Skeletal muscle tissue (tissue), 4 donors: ENCODE measurements around the gene LYRM4. TPM values are rescaled to one million over a fixed set of nuclear protein-coding genes. Genes with fewer than 3 reads are reported as not detected.
A peak's percentile ranks its signal among the peaks of the same experiment; 100 is the strongest.

ENCODE experiments used
- H3K27ac ChIP-seq: one replicate; pipeline ENCODE4 v1.7.0; 2013; ENCODE audit warnings: mild to moderate bottlenecking, low read depth, low read length, inconsistent platforms
- H3K27me3 ChIP-seq, 3 donors: one replicate each; pipeline ENCODE4 v1.7.0; 2013; ENCODE audit warnings: low read length in 3 of 3; ENCODE audit not compliant: control insufficient read depth in 3 of 3, insufficient read depth in 3 of 3
- H3K36me3 ChIP-seq, 3 donors: one replicate each; pipeline ENCODE4 v1.7.0; 2013; ENCODE audit warnings: low read length in 3 of 3; ENCODE audit not compliant: control insufficient read depth in 3 of 3, insufficient read depth in 3 of 3
- H3K4me1 ChIP-seq, 3 donors: one replicate each; pipeline ENCODE4 v1.7.0; 2013; ENCODE audit warnings: low read length in 3 of 3, mild to moderate bottlenecking in 3 of 3; ENCODE audit not compliant: control insufficient read depth in 3 of 3, insufficient read depth in 3 of 3
- H3K4me3 ChIP-seq, 3 donors: one replicate each; pipeline ENCODE4 v1.7.0; 2013; ENCODE audit warnings: low read length in 3 of 3
- H3K9ac ChIP-seq, 3 donors: one replicate each; pipeline ENCODE4 v1.7.0; 2013; ENCODE audit warnings: low read length in 3 of 3, mild to moderate bottlenecking in 3 of 3, moderate library complexity in 2 of 3, low read depth in 1 of 3
- H3K9me3 ChIP-seq, 3 donors: one replicate each; pipeline ENCODE4 v1.7.0; 2013; ENCODE audit warnings: low read length in 3 of 3; ENCODE audit not compliant: control insufficient read depth in 3 of 3
- total RNA-seq: library from RNA; depleted of rRNA; stranded (reverse); fragments of >200 nt; gene quantifications from one replicate; pipeline ENCODE4 v1.2.3, GENCODE V29; 2014
- donor health status: Osteomylitis.

Gene LYRM4
- total RNA-seq, 1 donor from 2014 or later = 10.4 TPM

DNA sequence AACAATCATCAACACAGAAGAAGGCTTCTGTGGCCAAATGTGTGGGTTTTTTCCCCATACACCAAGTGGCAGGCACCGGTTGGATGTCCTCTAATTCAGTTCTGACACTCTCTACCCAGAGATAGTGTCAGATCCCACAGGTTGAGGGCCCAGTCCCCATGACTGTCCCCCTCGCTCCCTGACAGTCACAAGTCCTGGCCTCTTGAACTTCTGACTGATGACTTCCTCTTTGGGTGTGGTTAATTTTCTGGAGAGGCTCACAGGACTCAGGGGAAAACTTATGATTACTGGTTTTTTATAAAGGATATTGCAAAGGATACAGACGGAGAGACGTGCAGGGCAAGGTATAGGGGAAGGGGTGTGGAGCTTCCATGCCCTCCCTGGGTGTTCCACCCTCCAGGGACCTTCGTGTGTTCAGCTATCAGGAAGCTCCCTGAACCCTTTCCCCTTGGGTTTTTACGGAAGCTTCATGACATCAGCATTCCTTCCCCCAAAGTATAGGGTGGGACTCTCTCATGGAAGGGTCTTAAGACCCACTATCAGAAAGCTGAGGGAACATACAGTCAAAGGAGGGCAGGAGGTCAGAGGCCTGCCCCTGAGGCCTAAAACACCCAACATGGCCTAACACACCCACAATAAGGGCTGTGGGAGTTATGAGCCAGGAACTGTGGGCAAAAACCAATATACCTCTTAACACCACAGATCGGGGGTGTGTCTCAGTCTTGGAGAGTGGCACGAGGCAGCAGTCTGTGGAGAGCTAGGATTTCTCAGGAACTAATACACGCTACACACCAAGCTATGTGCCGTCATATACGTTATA, 33.9 kb upstream of the LYRM4 start:
- Histone ChIP-seq H3K9ac (no peak overlapping the region), H3K27me3 (no peaks in the 10 kb centered on the region), H3K36me3 (no peaks in the 10 kb centered on the region), H3K4me3 (no peak overlapping the region), H3K9me3 (no peaks in the 10 kb centered on the region), H3K27ac (no peak overlapping the region), H3K4me1 (no peaks in the 10 kb centered on the region)

DNA sequence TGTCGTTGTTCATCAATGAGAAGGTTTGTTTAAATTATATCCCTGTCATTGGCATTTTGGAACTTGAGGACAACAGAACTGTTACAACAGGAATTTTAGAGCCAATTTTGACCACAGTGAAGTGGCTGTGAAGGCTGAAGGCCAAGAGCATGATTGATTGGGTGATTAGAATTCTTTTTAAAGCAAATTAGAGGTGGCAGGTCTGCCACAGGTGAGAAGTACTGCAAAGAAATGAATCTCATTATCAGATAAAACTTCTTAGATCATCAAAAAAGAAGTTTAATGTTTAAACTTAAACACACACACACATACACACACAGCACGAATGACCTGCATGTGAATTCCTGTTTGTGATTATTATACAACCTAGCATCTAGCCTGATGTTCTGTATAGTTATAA, 32.9 kb upstream of the LYRM4 start:
- Histone ChIP-seq H3K4me3 (no peak overlapping the region), H3K27ac (no peak overlapping the region), H3K4me1 (no peaks in the 10 kb centered on the region), H3K36me3 (no peaks in the 10 kb centered on the region), H3K9ac (no peak overlapping the region), H3K9me3 (no peaks in the 10 kb centered on the region), H3K27me3 (no peaks in the 10 kb centered on the region)

DNA sequence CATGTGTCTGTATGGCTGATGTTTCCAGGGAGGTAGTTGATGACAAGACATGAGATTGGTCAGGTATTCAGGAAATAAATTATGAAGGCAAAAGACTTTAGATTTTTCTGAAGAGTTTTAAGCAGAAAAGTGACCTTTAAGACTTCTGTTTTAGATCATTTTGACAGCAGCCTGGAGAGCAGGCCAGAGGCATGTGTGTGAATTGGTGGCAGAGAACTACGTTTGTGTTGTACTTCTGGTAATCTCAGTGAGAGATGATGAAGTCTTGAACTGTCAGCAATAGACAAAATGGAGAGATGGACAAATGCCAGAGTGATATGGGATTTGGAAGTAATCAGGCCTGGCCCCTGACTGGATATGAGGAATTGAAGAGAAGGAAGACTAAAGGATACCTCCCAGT, 31.4 kb upstream of the LYRM4 start:
- Histone ChIP-seq H3K9me3 (no peaks in the 10 kb centered on the region), H3K27ac (no peak overlapping the region), H3K4me1 (peaks cover 7 to 15% (median 14%) of the 10 kb centered on the region in 3 donors), H3K36me3 (no peaks in the 10 kb centered on the region), H3K9ac (no peak overlapping the region), H3K27me3 (no peaks in the 10 kb centered on the region), H3K4me3 (no peak overlapping the region)

GRCh38 chr6:5290500-5290899, 29.8 kb upstream of the LYRM4 start:
- H3K9ac ChIP-seq = no peak overlapping the region
- no peaks in the 10 kb centered on the region for H3K9me3 ChIP-seq
- H3K27me3 ChIP-seq = no peaks in the 10 kb centered on the region
- no peaks in the 10 kb centered on the region for H3K36me3 ChIP-seq
- H3K4me1 ChIP-seq = peaks cover 10 to 17% (median 15%) of the 10 kb centered on the region in 3 donors
- H3K4me3 ChIP-seq = no peak overlapping the region
- H3K27ac ChIP-seq = no peak overlapping the region

- Histone ChIP-seq H3K4me1 (peaks cover 10 to 17% (median 15%) of the 10 kb centered on the region in 3 donors), H3K27ac (no peak overlapping the region), H3K9me3 (no peaks in the 10 kb centered on the region), H3K27me3 (no peaks in the 10 kb centered on the region), H3K36me3 (no peaks in the 10 kb centered on the region), H3K9ac (no peak overlapping the region), H3K4me3 (no peak overlapping the region)
Observed at GRCh38 chr6:5290097-5290496, 29.3 kb upstream of the LYRM4 start.

GRCh38 chr6:5287966-5288297, 27.2 kb upstream of the LYRM4 start:
- Histone ChIP-seq H3K9ac (no peak overlapping the region), H3K36me3 (no peaks in the 10 kb centered on the region), H3K9me3 (no peaks in the 10 kb centered on the region), H3K27me3 (no peaks in the 10 kb centered on the region), H3K4me3 (no peak overlapping the region), H3K4me1 (peaks cover 10 to 17% (median 15%) of the 10 kb centered on the region in 3 donors), H3K27ac (peak overlapping the region; percentile 51)

DNA sequence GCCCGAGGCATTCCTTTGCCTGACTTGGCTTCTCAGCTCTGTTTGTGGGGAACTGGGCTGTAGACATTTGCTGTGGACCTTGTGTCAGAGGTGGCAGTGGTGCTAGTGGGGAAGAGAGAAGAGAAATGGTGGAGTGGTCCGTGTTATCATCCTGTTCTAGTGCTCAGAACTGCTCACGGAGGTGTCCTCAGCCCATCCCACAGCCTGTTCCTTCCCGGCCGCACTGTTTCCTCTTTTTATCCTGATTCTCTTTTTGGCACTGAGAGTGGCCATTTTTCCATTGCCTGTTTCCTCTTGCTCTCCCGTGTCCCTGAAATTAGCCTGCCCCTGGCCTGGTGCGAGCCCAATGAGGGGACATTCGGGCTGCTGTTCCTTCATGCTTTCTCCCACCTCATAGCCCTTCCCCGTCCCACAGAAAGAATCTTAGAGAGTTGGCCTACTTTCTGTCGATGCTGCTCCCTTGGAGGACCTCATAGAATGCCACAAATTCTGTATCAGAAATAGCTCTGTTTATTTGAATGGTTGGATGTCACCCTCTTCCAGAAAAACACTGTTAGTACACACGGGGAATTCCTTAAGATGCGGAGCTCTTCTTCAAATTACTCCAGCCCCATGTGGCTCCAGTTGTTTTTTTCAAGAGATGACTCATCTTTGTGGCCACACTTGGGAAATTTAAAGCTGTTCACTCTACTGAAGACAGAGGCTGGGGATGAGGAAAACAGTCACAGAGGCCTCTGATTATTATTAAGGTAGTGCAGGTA, 26.6 kb upstream of the LYRM4 start:
- Histone ChIP-seq H3K36me3 (no peaks in the 10 kb centered on the region), H3K27ac (peak overlapping the region; percentile 51), H3K9ac (no peak overlapping the region), H3K4me3 (no peak overlapping the region), H3K9me3 (no peaks in the 10 kb centered on the region), H3K27me3 (no peaks in the 10 kb centered on the region), H3K4me1 (peaks cover 10 to 17% (median 15%) of the 10 kb centered on the region in 3 donors)

GRCh38 chr6:5286780-5287179, 26.0 kb upstream of the LYRM4 start:
- Histone ChIP-seq H3K36me3 (no peaks in the 10 kb centered on the region), H3K27ac (peak overlapping the region; percentile 51), H3K4me1 (peaks cover 10 to 17% (median 15%) of the 10 kb centered on the region in 3 donors), H3K4me3 (no peak overlapping the region), H3K9me3 (no peaks in the 10 kb centered on the region), H3K27me3 (no peaks in the 10 kb centered on the region), H3K9ac (no peak overlapping the region)

- Histone ChIP-seq H3K4me1 (peaks cover 10 to 17% (median 15%) of the 10 kb centered on the region in 3 donors), H3K27me3 (no peaks in the 10 kb centered on the region), H3K9ac (no peak overlapping the region), H3K36me3 (no peaks in the 10 kb centered on the region), H3K27ac (no peak overlapping the region), H3K9me3 (no peaks in the 10 kb centered on the region), H3K4me3 (no peak overlapping the region)
Observed at GRCh38 chr6:5285526-5285925, 24.8 kb upstream of the LYRM4 start.

- no peak overlapping the region for H3K9ac ChIP-seq
- H3K27ac ChIP-seq = no peak overlapping the region
Observed at GRCh38 chr6:5285081-5285480, 24.3 kb upstream of the LYRM4 start.

More at GRCh38 chr6:5285081-5285480, 24.3 kb upstream of the LYRM4 start:
- H3K9me3 ChIP-seq = no peaks in the 10 kb centered on the region
- no peaks in the 10 kb centered on the region for H3K27me3 ChIP-seq
- H3K36me3 ChIP-seq = no peaks in the 10 kb centered on the region
- H3K4me3 ChIP-seq = no peak overlapping the region
- H3K4me1 ChIP-seq = peaks cover 10 to 17% (median 15%) of the 10 kb centered on the region in 3 donors
